Skeletal muscle tissue (tissue), 4 donors: ENCODE results near the gene RAB3GAP2. TPM values are rescaled to one million over a fixed set of nuclear protein-coding genes. Genes with fewer than 3 reads are reported as not detected.
"Not testable (repeated sequence)": the region's sequence is repeated elsewhere in the genome, so short reads cannot be mapped to it uniquely, and the experiment has no call there.

Source experiments
- H3K27ac ChIP-seq: one replicate; pipeline ENCODE4 v1.7.0; 2013; ENCODE audit warnings: mild to moderate bottlenecking, low read depth, low read length, inconsistent platforms
- H3K27me3 ChIP-seq, 3 donors: one replicate each; pipeline ENCODE4 v1.7.0; 2013; ENCODE audit warnings: low read length in 3 of 3; ENCODE audit not compliant: control insufficient read depth in 3 of 3, insufficient read depth in 3 of 3
- H3K36me3 ChIP-seq, 3 donors: one replicate each; pipeline ENCODE4 v1.7.0; 2013; ENCODE audit warnings: low read length in 3 of 3; ENCODE audit not compliant: control insufficient read depth in 3 of 3, insufficient read depth in 3 of 3
- H3K4me1 ChIP-seq, 3 donors: one replicate each; pipeline ENCODE4 v1.7.0; 2013; ENCODE audit warnings: low read length in 3 of 3, mild to moderate bottlenecking in 3 of 3; ENCODE audit not compliant: control insufficient read depth in 3 of 3, insufficient read depth in 3 of 3
- H3K4me3 ChIP-seq, 3 donors: one replicate each; pipeline ENCODE4 v1.7.0; 2013; ENCODE audit warnings: low read length in 3 of 3
- H3K9ac ChIP-seq, 3 donors: one replicate each; pipeline ENCODE4 v1.7.0; 2013; ENCODE audit warnings: low read length in 3 of 3, mild to moderate bottlenecking in 3 of 3, moderate library complexity in 2 of 3, low read depth in 1 of 3
- H3K9me3 ChIP-seq, 3 donors: one replicate each; pipeline ENCODE4 v1.7.0; 2013; ENCODE audit warnings: low read length in 3 of 3; ENCODE audit not compliant: control insufficient read depth in 3 of 3
- total RNA-seq: library from RNA; depleted of rRNA; stranded (reverse); fragments of >200 nt; gene quantifications from one replicate; pipeline ENCODE4 v1.2.3, GENCODE V29; 2014
- donor health status: Osteomylitis.

RAB3GAP2 gene
- total RNA-seq, 1 donor from 2014 or later, result 23.0 TPM

DNA sequence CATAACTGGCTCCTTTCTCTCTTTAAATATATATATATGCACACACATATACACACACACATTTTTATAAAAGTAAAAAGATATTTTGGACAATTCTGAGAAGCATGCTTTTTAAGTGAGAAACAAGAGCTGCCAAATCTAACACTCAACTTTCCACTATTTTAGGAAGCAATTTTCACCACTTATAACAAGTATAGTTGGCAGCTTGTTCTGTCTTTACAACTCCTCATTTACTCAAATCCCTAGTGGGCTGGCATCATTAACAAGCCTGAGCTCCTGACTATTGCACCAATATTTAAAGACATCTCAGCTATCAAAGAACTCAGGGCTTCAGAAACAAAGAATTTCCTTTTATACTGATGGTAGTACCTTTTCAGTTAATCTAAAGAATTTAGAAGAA is 76.6 kb downstream of the RAB3GAP2 start:
- Histone ChIP-seq H3K36me3 (peaks cover 12 to 43% (median 41%) of the 10 kb centered on the region in 3 donors), H3K27me3 (no peaks in the 10 kb centered on the region), H3K4me3 (no peak overlapping the region)

DNA sequence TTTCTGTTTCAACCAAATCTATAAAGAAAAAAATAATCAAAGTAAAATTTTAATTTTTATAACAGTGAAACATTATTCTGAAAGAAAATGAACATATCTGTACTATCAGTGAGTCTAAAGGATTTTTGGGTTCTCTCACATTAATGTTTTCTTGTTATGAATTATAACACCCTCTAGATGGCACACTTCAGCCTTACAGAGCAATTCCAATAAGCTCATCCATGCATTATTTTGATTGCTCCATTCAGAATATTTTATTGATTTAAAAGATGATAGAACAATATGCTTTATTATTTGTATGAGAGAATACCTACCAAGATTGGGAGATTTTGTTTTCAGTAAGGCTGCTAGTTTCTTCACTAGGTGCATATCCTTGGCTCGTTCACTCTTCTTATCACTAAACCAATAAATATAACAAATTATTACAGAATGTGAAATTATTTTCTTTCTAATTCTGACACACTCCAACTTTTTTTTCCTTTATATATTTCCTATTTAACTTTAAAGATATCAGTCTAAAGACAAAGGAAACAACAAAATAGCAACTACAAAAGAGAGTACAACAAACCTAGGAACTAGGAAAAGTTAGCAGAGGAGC is 82.4 kb downstream of the RAB3GAP2 start:
- no peaks in the 10 kb centered on the region for H3K9me3 ChIP-seq

More for the DNA sequence above, 76.6 kb downstream of the RAB3GAP2 start:
- Histone ChIP-seq H3K9ac (no peak overlapping the region), H3K27ac (no peak overlapping the region), H3K9me3 (no peaks in the 10 kb centered on the region), H3K4me1 (no peaks in the 10 kb centered on the region)

DNA sequence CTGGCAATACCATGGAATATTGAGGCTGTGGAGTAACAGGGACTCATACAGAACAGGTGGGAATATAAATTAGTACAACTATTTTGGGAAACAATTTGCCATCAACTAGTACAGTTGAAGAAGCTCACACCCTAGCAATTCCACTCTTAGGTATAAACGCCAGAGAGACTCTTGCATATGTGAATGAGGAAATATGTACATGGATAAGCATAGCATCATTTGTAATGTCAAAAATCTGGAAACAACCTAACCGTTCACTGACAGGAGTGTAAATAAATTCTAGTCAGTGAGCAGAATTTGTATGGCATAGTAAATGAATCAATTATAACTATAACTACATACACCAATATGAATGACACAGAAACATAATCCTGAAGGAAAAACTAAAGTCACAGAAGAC is 83.7 kb downstream of the RAB3GAP2 start:
- Histone ChIP-seq H3K27ac (no peak overlapping the region), H3K36me3 (peaks cover 12 to 38% (median 35%) of the 10 kb centered on the region in 3 donors), H3K4me1 (no peaks in the 10 kb centered on the region), H3K9ac (no peak overlapping the region), H3K27me3 (no peaks in the 10 kb centered on the region), H3K9me3 (no peaks in the 10 kb centered on the region), H3K4me3 (no peak overlapping the region)

More for the DNA sequence above, 82.4 kb downstream of the RAB3GAP2 start:
- Histone ChIP-seq H3K27ac (no peak overlapping the region), H3K4me3 (no peak overlapping the region), H3K4me1 (no peaks in the 10 kb centered on the region), H3K27me3 (no peaks in the 10 kb centered on the region), H3K36me3 (peaks cover 12 to 45% (median 42%) of the 10 kb centered on the region in 3 donors), H3K9ac (no peak overlapping the region)

DNA sequence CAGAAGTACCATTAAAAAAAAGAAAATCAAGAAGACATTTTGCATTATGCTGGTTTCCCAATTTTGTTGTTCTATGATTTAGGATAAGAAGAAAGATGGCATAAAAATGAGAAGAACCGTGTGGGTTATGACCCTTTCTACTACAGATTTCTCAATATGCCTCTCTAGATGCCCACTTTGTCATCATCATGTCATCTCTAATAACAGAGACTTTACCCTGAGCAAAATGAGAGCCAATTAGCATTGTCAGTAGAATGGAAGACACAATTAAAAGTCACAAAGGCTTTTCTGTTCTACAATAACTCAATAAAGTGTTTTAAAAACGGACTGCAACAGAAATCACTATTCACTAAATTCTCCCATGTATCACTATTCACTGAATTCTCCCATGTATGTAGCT is 85.5 kb downstream of the RAB3GAP2 start:
- H3K4me3 ChIP-seq, result no peak overlapping the region
- no peaks in the 10 kb centered on the region for H3K4me1 ChIP-seq
- no peaks in the 10 kb centered on the region for H3K9me3 ChIP-seq
- H3K9ac ChIP-seq, result no peak overlapping the region
- H3K27me3 ChIP-seq, result no peaks in the 10 kb centered on the region
- H3K27ac ChIP-seq, result no peak overlapping the region
- H3K36me3 ChIP-seq, result peaks cover 4 to 31% (median 22%) of the 10 kb centered on the region in 3 donors

DNA sequence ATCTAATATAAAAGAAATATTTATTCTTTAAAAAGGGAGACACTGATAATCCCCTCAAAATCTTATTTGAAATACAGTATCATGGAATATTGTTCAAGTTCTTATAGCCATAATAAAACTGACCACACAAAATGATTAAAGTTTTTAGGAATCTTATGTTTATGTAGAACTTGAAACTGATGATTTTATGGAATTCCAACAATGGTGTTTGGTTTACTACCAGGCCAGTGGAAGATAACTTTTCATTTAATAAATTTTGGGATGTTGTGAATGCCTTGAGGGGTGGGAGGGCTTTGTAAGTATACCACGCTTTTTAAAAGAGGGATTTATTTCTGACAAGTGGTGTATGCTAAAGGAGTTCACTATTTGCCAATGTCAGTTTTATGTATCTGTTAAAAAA is 87.7 kb downstream of the RAB3GAP2 start:
- H3K36me3 ChIP-seq, result peaks cover 2 to 26% (median 16%) of the 10 kb centered on the region in 3 donors

DNA sequence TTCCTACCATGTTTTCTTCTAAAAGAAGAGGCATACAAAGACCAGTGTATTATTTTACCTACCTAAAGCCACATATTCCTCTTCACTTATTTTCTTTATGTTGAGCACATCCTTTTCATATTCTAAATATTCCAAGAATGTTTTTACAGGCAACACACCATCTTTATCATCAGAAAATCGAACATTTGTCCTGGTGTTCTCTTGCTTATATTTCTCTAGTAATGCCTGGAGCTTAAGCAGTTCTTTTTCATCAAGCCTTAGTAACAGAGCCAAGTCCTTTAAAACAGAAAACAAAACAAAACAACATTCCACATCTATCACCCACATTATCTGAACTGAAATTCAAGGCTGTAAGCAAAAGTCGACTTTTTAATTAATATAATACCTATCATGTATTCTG is 89.6 kb downstream of the RAB3GAP2 start:
- Histone ChIP-seq H3K27me3 (no peaks in the 10 kb centered on the region), H3K4me1 (no peaks in the 10 kb centered on the region), H3K9ac (no peak overlapping the region), H3K27ac (no peak overlapping the region), H3K4me3 (no peak overlapping the region), H3K9me3 (no peaks in the 10 kb centered on the region), H3K36me3 (peaks cover 2 to 15% (median 10%) of the 10 kb centered on the region in 3 donors)

More for the DNA sequence above, 87.7 kb downstream of the RAB3GAP2 start:
- H3K27me3 ChIP-seq, result no peaks in the 10 kb centered on the region
- H3K9ac ChIP-seq, result no peak overlapping the region
- no peaks in the 10 kb centered on the region for H3K4me1 ChIP-seq
- H3K27ac ChIP-seq, result no peak overlapping the region
- no peaks in the 10 kb centered on the region for H3K9me3 ChIP-seq
- H3K4me3 ChIP-seq, result no peak overlapping the region

DNA sequence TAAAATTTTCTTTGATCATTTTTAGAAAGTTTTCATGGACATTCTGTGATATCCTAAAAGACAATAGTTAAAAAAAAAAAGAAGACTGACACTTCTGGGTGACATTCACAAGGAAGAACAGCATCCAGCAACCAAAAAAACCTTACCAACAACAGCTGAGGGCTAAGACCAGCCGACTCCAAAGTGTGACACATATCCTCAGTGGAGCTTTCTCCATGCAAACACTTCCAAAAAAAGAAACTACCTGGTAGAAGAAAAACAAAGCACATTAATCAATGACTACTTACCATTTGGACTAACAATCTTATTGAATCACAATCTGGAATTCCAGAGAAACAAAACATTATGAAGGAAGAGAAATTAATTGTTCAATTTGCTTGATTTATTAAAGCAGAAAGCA is 90.1 kb downstream of the RAB3GAP2 start:
- H3K4me1 ChIP-seq, result no peaks in the 10 kb centered on the region
- H3K9me3 ChIP-seq, result no peaks in the 10 kb centered on the region
- H3K4me3 ChIP-seq, result no peak overlapping the region
- H3K9ac ChIP-seq, result no peak overlapping the region
- no peak overlapping the region for H3K27ac ChIP-seq
- peaks cover 2 to 16% (median 7%) of the 10 kb centered on the region in 3 donors for H3K36me3 ChIP-seq
- H3K27me3 ChIP-seq, result no peaks in the 10 kb centered on the region

DNA sequence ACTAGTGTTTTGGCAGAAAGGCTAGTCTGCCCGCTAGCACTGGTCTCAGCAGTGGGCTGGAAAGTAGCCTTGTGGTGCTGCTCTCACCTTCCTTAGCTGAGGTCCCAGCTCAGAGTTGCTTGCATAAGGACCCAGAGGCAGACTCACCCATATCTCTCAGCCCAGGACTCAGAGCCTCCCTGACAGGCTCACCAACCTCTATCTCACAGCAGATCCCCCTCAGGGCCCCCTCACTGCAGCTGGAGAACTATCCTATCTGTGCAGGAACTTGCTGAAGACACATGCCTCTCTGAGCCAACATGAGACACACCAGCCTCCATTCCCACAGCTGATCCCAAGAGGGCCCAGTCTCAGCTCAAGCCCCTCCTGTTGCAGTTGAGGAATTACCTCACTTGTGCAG is 95.7 kb downstream of the RAB3GAP2 start:
- Histone ChIP-seq H3K27ac (no peak overlapping the region), H3K9ac (no peak overlapping the region), H3K4me1 (no peaks in the 10 kb centered on the region), H3K4me3 (no peak overlapping the region), H3K36me3 (peaks cover 4 to 17% (median 7%) of the 10 kb centered on the region in 3 donors), H3K27me3 (no peaks in the 10 kb centered on the region), H3K9me3 (no peaks in the 10 kb centered on the region)

DNA sequence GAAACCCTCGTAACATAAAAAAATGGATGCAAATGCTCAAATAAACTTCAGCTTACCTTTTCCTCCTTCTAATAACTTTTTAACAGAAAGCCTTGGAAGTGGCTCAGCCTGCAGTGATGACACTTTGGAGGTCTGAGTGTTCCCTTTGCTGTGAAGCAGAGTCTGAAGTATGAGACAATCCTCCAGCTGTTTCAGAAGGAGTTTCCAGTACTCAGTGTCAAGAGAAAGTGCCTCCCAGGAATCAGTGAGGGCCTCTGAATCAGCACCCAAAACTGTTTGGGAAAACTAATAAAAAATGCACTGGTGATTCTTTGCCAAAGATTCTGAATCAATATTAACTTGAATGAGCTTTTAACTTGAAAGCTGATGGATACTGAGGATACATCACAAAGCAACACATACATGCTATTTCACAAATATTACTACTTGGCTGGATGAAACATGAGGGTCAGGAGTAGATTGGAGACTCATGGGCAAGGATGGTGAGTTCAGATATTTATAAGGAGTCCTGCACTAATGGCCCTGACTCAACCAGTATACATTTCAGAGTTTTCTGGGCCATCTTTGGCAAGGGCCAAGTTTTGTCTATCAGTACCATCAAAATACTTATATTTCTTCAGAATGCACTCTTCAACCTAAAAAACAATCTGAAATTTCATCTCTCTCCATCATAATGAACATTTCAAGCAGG is 101.3 kb downstream of the RAB3GAP2 start:
- no peak overlapping the region for H3K9ac ChIP-seq
- H3K36me3 ChIP-seq, result peaks cover 19 to 38% (median 25%) of the 10 kb centered on the region in 3 donors

DNA sequence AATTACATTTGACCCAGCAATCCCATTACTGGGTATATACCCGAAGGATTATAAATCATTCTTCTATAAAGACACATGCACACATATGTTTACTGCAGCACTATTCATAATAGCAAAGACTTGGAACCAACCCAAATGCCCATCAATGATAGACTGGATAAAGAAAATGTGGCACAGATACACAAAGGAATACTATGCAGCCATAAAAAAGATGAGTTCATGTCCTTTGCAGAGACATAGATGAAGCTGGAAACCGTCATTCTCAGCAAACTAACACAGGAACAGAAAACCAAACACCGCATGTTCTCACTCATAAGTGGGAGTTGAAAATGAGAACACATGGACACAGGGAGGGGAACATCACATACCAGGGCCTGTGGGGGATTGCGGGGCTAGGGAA is 102.4 kb downstream of the RAB3GAP2 start:
- not testable (repeated sequence) for H3K4me3 ChIP-seq, H3K4me1 ChIP-seq, H3K9me3 ChIP-seq, H3K27me3 ChIP-seq, H3K27ac ChIP-seq, H3K9ac ChIP-seq
- peaks cover 19 to 44% (median 25%) of the 10 kb centered on the region in 3 donors for H3K36me3 ChIP-seq

More for the DNA sequence above, 101.3 kb downstream of the RAB3GAP2 start:
- Histone ChIP-seq H3K4me1 (no peaks in the 10 kb centered on the region), H3K9me3 (no peaks in the 10 kb centered on the region), H3K27me3 (no peaks in the 10 kb centered on the region), H3K4me3 (no peak overlapping the region), H3K27ac (no peak overlapping the region)
